Kidney (tissue), 14 donors: ENCODE measurements around the gene BMX. TPM values are rescaled to one million over a fixed set of nuclear protein-coding genes. Genes with fewer than 3 reads are reported as not detected.

Source experiments
- DNase-seq, 5 donors: peaks; one replicate each; pipeline ENCODE4 v3.0.0-alpha.2; 2013 to 2020
- FAIRE-seq: peaks from 2 replicates; lab custom pipeline; 2012; peaks lifted over from hg19 to GRCh38; lab: Jason Lieb, UNC
- H3K27ac ChIP-seq, 2 donors: one replicate each; pipeline ENCODE4 v1.7.0; 2013; ENCODE audit warnings: low read depth in 2 of 2, low read length in 2 of 2, inconsistent platforms in 1 of 2
- H3K27me3 ChIP-seq: one replicate; pipeline ENCODE4 v1.7.1; 2013; ENCODE audit warnings: low read length, inconsistent platforms; ENCODE audit not compliant: control insufficient read depth, insufficient read depth
- H3K36me3 ChIP-seq, 3 donors: one replicate each; pipeline versions ENCODE4 v1.7.0 to v1.7.1; 2013; ENCODE audit warnings: low read length in 3 of 3, control low read depth in 1 of 3, inconsistent platforms in 1 of 3; ENCODE audit not compliant: insufficient read depth in 3 of 3, control insufficient read depth in 2 of 3
- H3K4me1 ChIP-seq, 3 donors: one replicate each; pipeline versions ENCODE4 v1.7.0 to v1.7.1; 2013; ENCODE audit warnings: low read length in 3 of 3, inconsistent platforms in 1 of 3, low read depth in 1 of 3; ENCODE audit not compliant: control insufficient read depth in 2 of 3, insufficient read depth in 2 of 3
- H3K4me3 ChIP-seq, 3 donors: one replicate each; pipeline versions ENCODE4 v1.7.0 to v1.8.1; 2013; ENCODE audit warnings: low read length in 3 of 3, control low read depth in 1 of 3, inconsistent platforms in 1 of 3
- H3K9ac ChIP-seq, 3 donors: one replicate each; pipeline versions ENCODE4 v1.7.0 to v1.7.1; 2013; ENCODE audit warnings: low read length in 3 of 3, control low read depth in 1 of 3, inconsistent platforms in 1 of 3
- H3K9me3 ChIP-seq, 3 donors: one replicate each; pipeline versions ENCODE4 v1.7.0 to v1.7.1; 2013; ENCODE audit warnings: low read length in 3 of 3, control low read depth in 1 of 3, inconsistent platforms in 1 of 3; ENCODE audit not compliant: control insufficient read depth in 2 of 3, insufficient read depth in 1 of 3
- CTCF ChIP-seq: IDR thresholded peaks from 3 replicates; pipeline ENCODE4 v1.5.1; 2012; ENCODE audit warnings: mild to moderate bottlenecking, moderate library complexity, borderline replicate concordance; ENCODE audit not compliant: insufficient read depth; ENCODE audit errors: extremely low read depth
- intact Hi-C: fragments of 100-400 bp; cut with DNase I; formaldehyde crosslinking; loops from one replicate; pipeline ENCODE4 v1.11.1; 2022
- polyA plus RNA-seq: library from polyadenylated mRNA; stranded (reverse); fragments of 350-450 nt; fragmentation: Illumina TruSeq; extraction: RNeasy Lipid Tissue Mini Kit (QIAGEN cat#74804); gene quantifications from one replicate; pipeline ENCODE4 v1.2.3, GENCODE V29; 2014; ENCODE audit warnings: low read depth, low replicate concordance; ENCODE audit not compliant: insufficient read depth
- total RNA-seq: library from RNA; stranded (reverse); fragmentation: NEBNext Ultra II Directional; extraction: Animal tissue kit (Norgen Biotek cat#: 25700); gene quantifications from one replicate; pipeline ENCODE4 v1.2.1, GENCODE V29; 2021
- donor health status: control.
- donor health status: control.
- donor health status: control.
- donor health status: control.
- donor health status: control.
- donor health status: DM: yes; HTN: yes; CAD: no.
- donor health status: Normal renal cell carcinoma (clear cell type).

The BMX gene
- total and polyA plus RNA-seq, 2 donors from 2014 or later = 1.4 TPM; not detected in 1

- Histone ChIP-seq H3K27ac (no peak overlapping the region), H3K4me3 (no peak overlapping the region), H3K9ac (no peak overlapping the region), H3K36me3 (no peaks in the 10 kb centered on the region), H3K9me3 (no peaks in the 10 kb centered on the region), H3K4me1 (no peaks in the 10 kb centered on the region), H3K27me3 (peaks cover 9% of the 10 kb centered on the region)
- intact Hi-C loops = no loop called here
- FAIRE-seq = no peak
- TF ChIP-seq CTCF = no peak
- DNase-seq = no peak
Measured at GRCh38 chrX:15511563-15511962, 11.0 kb downstream of the BMX start.

- intact Hi-C loops = no loop called here
- peaks cover 11% of the 10 kb centered on the region for H3K27me3 ChIP-seq
- H3K4me1 ChIP-seq = no peaks in the 10 kb centered on the region
- H3K9me3 ChIP-seq = no peaks in the 10 kb centered on the region
- no peak overlapping the region for H3K27ac ChIP-seq
- H3K36me3 ChIP-seq = no peaks in the 10 kb centered on the region
- FAIRE-seq = no peak
- no peak for DNase-seq
- no peak overlapping the region for H3K4me3 ChIP-seq
- no peak for TF ChIP-seq CTCF
- no peak overlapping the region for H3K9ac ChIP-seq
Measured at GRCh38 chrX:15512401-15512965, 11.9 kb downstream of the BMX start.

GRCh38 chrX:15514279-15514678, 13.7 kb downstream of the BMX start:
- Histone ChIP-seq H3K9ac (no peak overlapping the region), H3K4me3 (no peak overlapping the region), H3K4me1 (no peaks in the 10 kb centered on the region), H3K27ac (no peak overlapping the region), H3K36me3 (no peaks in the 10 kb centered on the region), H3K27me3 (peaks cover 11% of the 10 kb centered on the region), H3K9me3 (no peaks in the 10 kb centered on the region)
- DNase-seq (no peak), FAIRE-seq (no peak)
- no peak for TF ChIP-seq CTCF
- intact Hi-C loops = no loop called here

GRCh38 chrX:15515931-15516330, 15.3 kb downstream of the BMX start:
- Histone ChIP-seq H3K9ac (no peak overlapping the region), H3K27me3 (peaks cover 7% of the 10 kb centered on the region), H3K4me1 (no peaks in the 10 kb centered on the region), H3K36me3 (no peaks in the 10 kb centered on the region), H3K9me3 (no peaks in the 10 kb centered on the region), H3K27ac (no peak overlapping the region), H3K4me3 (no peak overlapping the region)
- peak in 1 of 5 donors; percentile 7 for DNase-seq
- no peak for FAIRE-seq
- intact Hi-C loops = no loop called here
- TF ChIP-seq CTCF = no peak
